GM18498 (cell line): ENCODE results near the gene SETDB2.

Experiments
- ATAC-seq: cut with Tn5 transposase; IDR thresholded peaks from one replicate; pipeline ENCODE4 v1.9.1; 2021; ENCODE audit warnings: mild to moderate bottlenecking, moderate library complexity; ENCODE audit not compliant: unreplicated experiment

SETDB2 gene, protein sequence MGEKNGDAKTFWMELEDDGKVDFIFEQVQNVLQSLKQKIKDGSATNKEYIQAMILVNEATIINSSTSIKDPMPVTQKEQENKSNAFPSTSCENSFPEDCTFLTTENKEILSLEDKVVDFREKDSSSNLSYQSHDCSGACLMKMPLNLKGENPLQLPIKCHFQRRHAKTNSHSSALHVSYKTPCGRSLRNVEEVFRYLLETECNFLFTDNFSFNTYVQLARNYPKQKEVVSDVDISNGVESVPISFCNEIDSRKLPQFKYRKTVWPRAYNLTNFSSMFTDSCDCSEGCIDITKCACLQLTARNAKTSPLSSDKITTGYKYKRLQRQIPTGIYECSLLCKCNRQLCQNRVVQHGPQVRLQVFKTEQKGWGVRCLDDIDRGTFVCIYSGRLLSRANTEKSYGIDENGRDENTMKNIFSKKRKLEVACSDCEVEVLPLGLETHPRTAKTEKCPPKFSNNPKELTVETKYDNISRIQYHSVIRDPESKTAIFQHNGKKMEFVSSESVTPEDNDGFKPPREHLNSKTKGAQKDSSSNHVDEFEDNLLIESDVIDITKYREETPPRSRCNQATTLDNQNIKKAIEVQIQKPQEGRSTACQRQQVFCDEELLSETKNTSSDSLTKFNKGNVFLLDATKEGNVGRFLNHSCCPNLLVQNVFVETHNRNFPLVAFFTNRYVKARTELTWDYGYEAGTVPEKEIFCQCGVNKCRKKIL

DNA sequence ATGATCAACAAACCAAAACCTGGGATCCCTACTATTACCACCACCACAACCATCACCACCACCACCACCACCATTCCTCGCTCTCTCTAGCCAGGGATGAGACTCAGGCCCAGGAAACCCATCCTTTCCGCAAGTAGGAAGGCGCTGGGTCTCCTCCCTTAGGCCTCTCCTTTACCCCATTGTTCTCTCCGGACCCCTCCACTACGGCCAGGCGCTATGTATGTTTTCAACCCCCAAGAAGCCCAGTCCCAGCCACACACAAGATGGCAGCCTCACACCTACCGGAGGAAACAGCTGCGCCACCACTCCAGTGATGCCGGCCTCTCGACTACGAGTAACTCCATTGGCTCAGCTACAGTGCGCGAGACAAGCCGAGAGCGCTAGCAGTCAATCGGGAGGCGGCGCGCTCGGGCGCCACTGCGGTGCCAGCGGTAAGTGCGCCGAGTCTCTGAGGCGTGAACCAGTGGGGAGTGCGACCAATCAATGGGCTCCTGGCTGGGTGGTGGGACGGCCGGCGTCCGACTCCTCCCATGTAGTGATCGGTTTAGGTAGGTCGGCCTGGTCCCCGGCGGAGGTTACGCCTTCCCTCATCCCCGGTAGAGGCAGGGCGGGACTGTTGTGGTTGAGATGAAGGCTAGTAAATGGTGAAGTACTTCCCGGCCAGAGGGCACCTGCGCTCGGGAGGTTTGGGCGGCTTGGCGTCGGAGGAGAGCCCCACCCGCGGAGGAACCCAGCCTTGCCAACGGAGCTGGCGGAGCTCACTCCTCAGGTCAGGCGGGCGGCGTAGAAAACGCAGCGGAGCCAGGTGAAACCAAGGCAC lies at the start of gene SETDB2, which contains the start of gene CAB39L:
Gene SETDB2 (plus strand): TSS at position 571 of the 820 bp plus-strand sequence. CDS start 7,620 bp downstream, outside the sequence.
Gene CAB39L (minus strand): TSS at position 361 of the 820 bp plus-strand sequence. CDS start 61,154 bp downstream, outside the sequence.
- ATAC-seq = peak; percentile 94

DNA sequence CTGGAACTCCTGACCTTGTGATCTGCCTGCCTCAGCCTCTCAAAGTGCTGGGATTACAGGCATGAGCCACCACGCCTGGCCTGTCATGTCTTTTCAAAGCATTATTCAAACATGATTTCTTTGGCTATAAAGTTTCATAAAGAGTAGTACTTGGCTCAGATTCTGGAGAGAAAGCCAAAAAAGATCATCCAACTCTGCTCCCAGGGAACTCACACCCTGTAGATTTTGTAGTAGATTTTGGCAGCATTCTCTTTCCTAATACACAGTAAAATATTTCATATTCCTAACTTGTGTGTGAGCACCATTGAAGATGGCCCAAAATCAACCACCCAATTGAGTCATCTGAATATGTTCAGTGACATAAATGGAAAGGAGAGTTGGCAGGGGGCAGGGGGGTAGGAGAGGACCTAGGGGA lies 48.6 kb upstream of the SETDB2 start:
- no peak for ATAC-seq

GRCh38 chr13:49395878-49396380 lies 48.1 kb upstream of the SETDB2 start:
- ATAC-seq = no peak

DNA sequence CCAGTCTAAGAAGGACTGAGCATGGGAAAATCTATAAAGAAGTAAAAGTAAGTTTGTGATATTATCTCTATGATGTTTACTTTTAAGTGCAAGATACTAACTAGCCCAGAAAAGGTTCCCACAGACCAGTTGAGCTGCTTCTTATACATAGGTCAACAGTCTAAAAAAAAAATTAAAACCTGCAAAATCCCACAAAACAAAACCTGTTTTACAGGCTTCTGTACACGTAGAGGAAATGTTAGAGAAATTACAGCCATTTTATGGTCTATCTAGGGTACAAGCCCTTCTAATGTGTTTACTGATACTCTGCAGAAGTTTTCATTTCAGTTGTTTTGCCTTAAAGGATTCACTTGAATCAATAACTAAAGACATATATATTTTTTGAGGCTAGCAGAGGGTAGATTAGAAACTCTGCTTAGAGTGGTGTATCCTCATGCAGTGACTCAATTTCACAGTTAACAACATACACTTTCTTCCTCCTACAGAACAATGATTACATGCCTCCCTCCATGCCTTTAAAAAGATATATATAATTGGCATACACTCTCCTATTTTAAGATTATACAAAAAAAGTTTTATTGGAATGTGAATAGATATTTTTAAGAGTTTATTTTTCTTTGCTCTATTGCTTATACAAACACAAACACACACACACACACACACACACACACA lies 44.1 kb upstream of the SETDB2 start:
- ATAC-seq = no peak

- peak; percentile 88 for ATAC-seq
These were observed 43.1 kb upstream of the SETDB2 start for GRCh38 chr13:49400755-49401659.

DNA sequence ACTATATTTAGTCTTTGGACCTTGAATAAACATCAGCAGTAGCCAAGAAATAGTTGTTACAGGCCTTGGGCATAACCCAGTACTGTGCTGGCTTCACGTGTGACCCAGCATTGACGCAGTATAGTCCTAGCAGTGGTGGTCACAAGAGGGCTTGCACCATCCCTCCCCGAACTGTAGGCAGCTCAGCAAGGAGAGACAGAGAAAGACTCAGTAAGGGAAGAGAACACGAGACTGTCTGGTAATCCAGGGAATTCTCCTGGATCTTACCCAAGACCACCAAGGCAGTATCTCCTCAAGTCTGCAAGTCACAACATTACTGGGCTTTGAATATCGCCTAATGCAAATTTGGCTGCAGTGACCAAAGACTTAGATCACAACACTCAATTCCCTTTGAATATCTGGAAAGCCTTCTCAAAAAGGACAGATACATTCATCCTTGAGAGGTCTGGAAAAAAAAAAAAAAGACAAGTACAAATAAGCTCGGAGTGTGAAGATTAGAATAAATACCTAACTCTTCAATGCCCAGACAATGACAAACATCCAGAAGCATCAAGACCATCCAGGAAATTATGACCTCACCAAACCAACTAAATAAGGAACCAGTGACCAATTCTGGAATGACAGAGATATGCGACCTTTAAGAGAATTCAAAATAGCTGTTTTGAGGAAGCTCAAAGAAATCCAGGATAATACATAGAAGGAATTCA lies 39.9 kb upstream of the SETDB2 start:
- no peak for ATAC-seq

GRCh38 chr13:49404703-49405020 lies 39.4 kb upstream of the SETDB2 start:
- ATAC-seq = no peak

DNA sequence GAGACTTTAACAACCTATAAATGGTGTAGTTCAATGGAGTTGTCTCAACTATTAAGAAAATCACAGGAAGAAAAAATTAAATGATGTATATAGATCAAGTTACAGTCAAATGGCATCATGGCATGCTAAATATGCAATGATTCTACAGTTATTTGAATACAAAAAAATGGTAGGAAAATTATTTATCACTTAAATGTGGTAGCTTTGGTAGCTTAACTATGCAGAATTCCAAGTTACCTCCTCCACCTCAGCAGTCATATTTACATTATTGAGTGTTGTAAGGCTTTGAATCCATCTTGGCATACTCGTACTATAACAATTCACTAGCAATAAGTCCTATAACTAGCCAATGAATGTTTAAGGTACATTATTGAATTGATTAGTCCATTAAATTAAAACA lies 37.0 kb upstream of the SETDB2 start:
- no peak for ATAC-seq

DNA sequence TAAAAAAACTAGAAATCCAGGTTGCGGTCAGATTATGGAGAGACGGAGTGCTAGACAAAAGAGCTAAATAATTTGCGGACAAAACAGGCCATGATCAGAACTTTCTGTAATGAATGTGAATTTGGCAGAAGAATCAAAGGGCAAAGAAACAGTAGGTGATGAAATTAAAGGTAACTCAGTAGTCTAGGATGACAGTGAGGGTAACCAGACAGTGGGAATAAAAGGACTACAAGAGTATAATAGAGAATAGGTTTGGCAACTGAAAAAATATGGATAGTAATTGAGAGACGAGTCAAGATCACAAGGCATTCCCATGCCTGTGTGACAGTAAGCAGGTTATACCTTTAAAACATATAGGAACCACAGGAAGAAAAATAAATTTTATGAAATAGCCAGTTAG lies 36.1 kb upstream of the SETDB2 start:
- no peak for ATAC-seq

- ATAC-seq = no peak
These were observed 35.1 kb upstream of the SETDB2 start for GRCh38 chr13:49409008-49409407.

GRCh38 chr13:49410006-49410405 lies 34.1 kb upstream of the SETDB2 start:
- no peak for ATAC-seq

- no peak for ATAC-seq
These were observed 33.6 kb upstream of the SETDB2 start for GRCh38 chr13:49410477-49410876.

- no peak for ATAC-seq
These were observed 32.7 kb upstream of the SETDB2 start for GRCh38 chr13:49411353-49411752.

- no peak for ATAC-seq
These were observed 31.3 kb upstream of the SETDB2 start for GRCh38 chr13:49412749-49413148.

DNA sequence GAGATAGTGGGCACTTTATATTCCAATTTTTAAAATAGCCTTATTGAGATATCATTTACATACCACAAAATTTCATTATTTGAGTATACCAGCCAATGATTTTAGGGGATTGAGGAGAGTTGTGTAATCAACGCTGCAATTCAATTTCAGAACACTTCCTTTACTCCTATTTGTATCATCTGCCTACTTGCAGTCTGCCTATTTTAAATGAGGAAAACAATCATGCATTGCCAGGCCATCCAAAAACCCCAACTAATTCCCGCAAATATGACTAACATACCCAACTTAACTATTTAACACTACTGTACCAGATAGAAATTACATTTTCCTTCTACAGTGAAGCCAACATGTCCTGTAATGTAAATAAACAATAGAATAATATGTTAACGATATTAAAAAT lies 26.9 kb upstream of the SETDB2 start:
- no peak for ATAC-seq

GRCh38 chr13:49418206-49418605 lies 25.9 kb upstream of the SETDB2 start:
- no peak for ATAC-seq

GRCh38 chr13:49419276-49419675 lies 24.8 kb upstream of the SETDB2 start:
- no peak for ATAC-seq

DNA sequence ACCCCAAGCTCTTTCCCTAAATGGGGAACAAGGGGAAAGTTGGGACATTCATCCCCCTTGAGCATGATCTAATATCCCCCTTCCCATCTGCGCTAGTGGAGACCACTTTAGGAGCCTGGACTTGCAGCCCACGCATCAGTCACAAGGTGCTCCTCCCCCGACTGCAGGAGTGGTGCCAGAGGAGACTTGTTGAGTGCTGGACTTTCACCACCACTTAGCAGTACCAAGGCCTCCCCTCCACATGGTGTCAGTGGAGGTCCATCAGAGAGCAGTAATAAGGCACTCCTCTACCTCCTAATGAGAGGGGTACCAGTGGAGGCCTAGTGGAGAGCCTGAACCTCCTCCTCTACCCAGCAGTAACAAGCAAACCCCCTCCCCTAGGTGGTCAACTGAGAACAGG lies 22.7 kb upstream of the SETDB2 start:
- ATAC-seq = peak; percentile 83

GRCh38 chr13:49424011-49424560 lies 20.0 kb upstream of the SETDB2 start:
- ATAC-seq = no peak
